AG04449 (cell line): ENCODE results near the gene PTPN21.

Source experiments
- CTCF ChIA-PET: fragments of 350-600 bp; formaldehyde crosslinking; extraction: SDS; loops from one replicate; lab custom pipeline; 2021; ENCODE audit warnings: antibody characterized with exemption; lab: Yijun Ruan, JAX
- POLR2A ChIA-PET: fragments of 400-600, 350-600 bp; formaldehyde crosslinking; extraction: SDS; loops from one replicate; lab custom pipeline; 2020; ENCODE audit warnings: antibody characterized with exemption, inconsistent platforms; lab: Yijun Ruan, JAX
- DNase-seq: peaks from one replicate; pipeline ENCODE4 v3.0.0-alpha.2; 2010; ENCODE audit warnings: low read depth, low spot score
- H3K4me3 ChIP-seq: 2 replicates; pipeline ENCODE4 v1.5.1; 2011; ENCODE audit warnings: low read depth, mild to moderate bottlenecking, control low read depth, low read length
- TF ChIP-seq, protein P1 (sequence below): IDR thresholded peaks from one replicate; pipeline ENCODE4 v1.5.1; 2011; ENCODE audit warnings: mild to moderate bottlenecking, moderate library complexity, low read length, control low read depth, inconsistent platforms; ENCODE audit not compliant: insufficient read depth; ENCODE audit errors: missing control alignments

PTPN21 gene

GRCh38 chr14:88522393-88522792 lies 32.4 kb downstream of the PTPN21 start:
- no peak overlapping the region for H3K4me3 ChIP-seq
- no peak for DNase-seq
- CTCF ChIA-PET: interaction anchor here (1.2 to 1.3 kb wide), 3 partner anchors 25 to 30 kb away, joined by 3 to 4 read pairs (median 3); no protein-coding TSS in a partner anchor
- POLR2A ChIA-PET: no interaction called here
- TF ChIP-seq, protein P1, sequence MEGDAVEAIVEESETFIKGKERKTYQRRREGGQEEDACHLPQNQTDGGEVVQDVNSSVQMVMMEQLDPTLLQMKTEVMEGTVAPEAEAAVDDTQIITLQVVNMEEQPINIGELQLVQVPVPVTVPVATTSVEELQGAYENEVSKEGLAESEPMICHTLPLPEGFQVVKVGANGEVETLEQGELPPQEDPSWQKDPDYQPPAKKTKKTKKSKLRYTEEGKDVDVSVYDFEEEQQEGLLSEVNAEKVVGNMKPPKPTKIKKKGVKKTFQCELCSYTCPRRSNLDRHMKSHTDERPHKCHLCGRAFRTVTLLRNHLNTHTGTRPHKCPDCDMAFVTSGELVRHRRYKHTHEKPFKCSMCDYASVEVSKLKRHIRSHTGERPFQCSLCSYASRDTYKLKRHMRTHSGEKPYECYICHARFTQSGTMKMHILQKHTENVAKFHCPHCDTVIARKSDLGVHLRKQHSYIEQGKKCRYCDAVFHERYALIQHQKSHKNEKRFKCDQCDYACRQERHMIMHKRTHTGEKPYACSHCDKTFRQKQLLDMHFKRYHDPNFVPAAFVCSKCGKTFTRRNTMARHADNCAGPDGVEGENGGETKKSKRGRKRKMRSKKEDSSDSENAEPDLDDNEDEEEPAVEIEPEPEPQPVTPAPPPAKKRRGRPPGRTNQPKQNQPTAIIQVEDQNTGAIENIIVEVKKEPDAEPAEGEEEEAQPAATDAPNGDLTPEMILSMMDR: no peak

DNA sequence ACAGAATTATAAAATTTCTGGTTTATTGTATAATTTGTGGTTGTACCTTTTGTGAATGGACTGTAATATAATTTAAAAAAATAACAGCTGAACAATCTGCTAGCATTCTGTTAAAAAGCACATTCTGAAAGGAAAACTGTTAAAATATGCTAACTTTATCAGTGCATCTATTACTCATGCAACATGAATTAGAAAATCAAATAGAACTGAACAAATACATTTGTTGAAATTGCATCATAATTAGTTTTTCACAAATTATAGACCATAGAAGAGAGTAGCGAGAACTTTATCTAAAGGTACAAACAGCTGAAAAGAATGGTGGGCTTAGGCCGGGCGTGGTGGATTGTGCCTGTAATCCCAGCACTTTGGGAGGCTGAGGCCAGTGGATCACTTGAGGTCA lies 33.0 kb downstream of the PTPN21 start:
- CTCF ChIA-PET: interaction anchor here (1.2 to 1.3 kb wide), 3 partner anchors 25 to 30 kb away, joined by 3 to 4 read pairs (median 3); no protein-coding TSS in a partner anchor
- POLR2A ChIA-PET: no interaction called here

DNA sequence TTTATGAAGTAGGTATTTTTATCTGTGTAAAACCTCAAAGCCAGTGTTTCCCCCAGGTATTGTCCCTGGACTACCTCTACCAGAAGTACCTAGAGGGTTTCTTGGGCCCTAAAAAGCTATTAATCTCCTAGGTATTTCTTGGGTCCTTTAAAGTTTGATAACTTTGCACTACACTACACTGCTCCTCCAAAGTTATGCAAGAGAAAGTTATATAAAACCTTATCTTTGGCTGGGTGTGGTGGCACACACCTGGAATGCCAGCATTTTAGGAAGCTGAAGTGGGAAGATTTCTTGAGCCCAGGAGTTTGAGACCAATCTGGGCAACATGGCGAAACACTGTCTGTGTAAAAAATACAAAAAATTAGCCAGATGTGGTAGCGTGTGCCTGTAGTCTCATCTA lies 34.9 kb downstream of the PTPN21 start:
- ChIA-PET CTCF (no interaction called here), POLR2A (no interaction called here)
- no peak overlapping the region for H3K4me3 ChIP-seq
- DNase-seq: no peak
- TF ChIP-seq, protein P1: no peak

More for the DNA sequence above, 33.0 kb downstream of the PTPN21 start:
- DNase-seq: no peak
- TF ChIP-seq, protein P1: no peak
- H3K4me3 ChIP-seq: no peak overlapping the region

GRCh38 chr14:88518592-88519512 lies 36.0 kb downstream of the PTPN21 start:
- CTCF ChIA-PET: no interaction called here
- TF ChIP-seq, protein P1: no peak
- POLR2A ChIA-PET: no interaction called here
- DNase-seq: peak; percentile 40
- H3K4me3 ChIP-seq: no peak overlapping the region

DNA sequence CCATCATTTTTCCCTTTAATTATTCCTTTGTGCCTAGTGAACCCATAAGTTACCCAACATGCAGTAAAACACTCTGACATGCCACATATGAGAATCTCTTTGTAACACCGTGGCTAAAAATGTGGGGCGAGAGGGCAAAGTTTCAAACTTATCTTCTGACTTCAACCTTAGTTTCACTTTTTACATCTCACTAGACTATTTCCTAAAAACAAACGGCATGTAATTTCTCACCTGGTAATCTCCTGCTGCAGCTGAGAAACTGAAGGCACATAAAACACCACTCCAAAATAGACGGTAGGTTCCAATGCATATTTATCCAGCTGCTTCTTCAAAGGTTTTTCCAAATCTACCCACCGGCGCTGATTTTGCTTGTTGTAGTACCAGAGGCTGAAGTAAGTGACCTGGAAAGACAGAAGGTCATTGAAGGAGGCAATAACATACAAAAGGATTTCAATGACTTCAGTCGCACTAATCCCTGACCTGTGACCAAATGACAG lies 37.9 kb downstream of the PTPN21 start:
- CTCF ChIA-PET: interaction anchor here (1.4 kb wide), 1 partner anchor 25 kb away, joined by 4 read pairs; no protein-coding TSS in a partner anchor
- H3K4me3 ChIP-seq: no peak overlapping the region
- POLR2A ChIA-PET: no interaction called here
- no peak for DNase-seq
- TF ChIP-seq, protein P1: no peak

- POLR2A ChIA-PET: no interaction called here
- CTCF ChIA-PET: interaction anchor here (1.0 to 2.3 kb wide), 3 partner anchors 12 to 44 kb away, joined by 3 to 10 read pairs (median 5); no protein-coding TSS in a partner anchor
- TF ChIP-seq, protein P1: no peak
Observed at GRCh38 chr14:88515499-88516221, 39.1 kb downstream of the PTPN21 start.

More at GRCh38 chr14:88515499-88516221, 39.1 kb downstream of the PTPN21 start:
- no peak overlapping the region for H3K4me3 ChIP-seq
- DNase-seq: no peak
